Gastroesophageal sphincter (tissue), 3 donors: ENCODE measurements around the gene PRR23B.

Experiments
- CTCF ChIP-seq, 4 experiments: fragments of 200-600 bp in 2 of 4; fragments of 450-650 bp in 2 of 4; sonication (generic) in 1 of 4; IDR thresholded peaks; one replicate each; pipeline ENCODE4 v1.5.1; 2017 to 2019; ENCODE audit warnings: antibody characterized with exemption in 4 of 4, mild to moderate bottlenecking in 2 of 4, moderate library complexity in 2 of 4
- EP300 ChIP-seq: sonication (generic); formaldehyde crosslinking; IDR thresholded peaks from one replicate; pipeline ENCODE4 v1.6.1; 2017; ENCODE audit warnings: antibody characterized with exemption, mild to moderate bottlenecking
- POLR2A ChIP-seq, 2 donors: fragments of 450-650 bp; IDR thresholded peaks; one replicate each; pipeline ENCODE4 v1.6.1; 2017; ENCODE audit warnings: antibody characterized with exemption in 2 of 2, mild to moderate bottlenecking in 2 of 2, moderate library complexity in 1 of 2
- POLR2AphosphoS5 ChIP-seq: sonication (generic); formaldehyde crosslinking; IDR thresholded peaks from one replicate; pipeline ENCODE4 v1.6.1; 2017; ENCODE audit warnings: antibody characterized with exemption

- TF ChIP-seq CTCF (IDR thresholded peaks at IDR 0.05) (no peak), POLR2AphosphoS5 (no peak), POLR2A (IDR thresholded peaks at IDR 0.05) (no peak), EP300 (no peak)
Observed at GRCh38 chr3:139005356-139005993, 15.3 kb downstream of the PRR23B start.
